GM12865 (cell line): ENCODE data around the gene KIF26B.
"Not testable (repeated sequence)": the region's sequence is repeated elsewhere in the genome, so short reads cannot be mapped to it uniquely, and the experiment has no call there.

Experiments
- DNase-seq: peaks from one replicate; pipeline ENCODE4 v3.0.0; 2010; ENCODE audit warnings: low read depth
- H3K4me3 ChIP-seq: 2 replicates; pipeline ENCODE4 v1.5.1; 2011; ENCODE audit warnings: mild to moderate bottlenecking, low read depth, low read length, control low read depth
- TF ChIP-seq, protein P1 (sequence below): IDR thresholded peaks from 2 replicates; pipeline ENCODE4 v1.5.1; 2011; ENCODE audit warnings: low read length, control low read depth, low read depth, inconsistent platforms; ENCODE audit not compliant: insufficient read depth; ENCODE audit errors: missing control alignments

KIF26B gene

DNA sequence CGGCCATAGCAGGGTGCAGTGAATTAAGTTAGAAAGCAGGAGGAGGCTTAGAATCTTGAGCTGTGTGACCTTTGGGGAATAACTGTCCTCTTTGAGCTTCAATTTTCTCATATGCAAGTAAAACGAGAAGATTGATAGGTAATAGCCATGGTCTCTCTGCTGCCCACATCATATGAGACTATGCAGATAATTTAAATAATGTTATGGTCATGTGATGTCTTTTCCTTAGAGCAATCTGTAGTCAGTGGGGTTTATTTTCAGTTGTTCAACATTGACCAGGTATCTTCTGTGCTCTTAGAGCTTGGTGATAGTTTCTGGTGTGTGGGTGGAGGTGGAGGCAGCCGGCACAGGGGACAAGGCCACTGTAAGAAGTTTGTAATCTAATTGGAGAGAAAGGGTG, 537.1 kb downstream of the KIF26B start:
- TF ChIP-seq, protein P1, sequence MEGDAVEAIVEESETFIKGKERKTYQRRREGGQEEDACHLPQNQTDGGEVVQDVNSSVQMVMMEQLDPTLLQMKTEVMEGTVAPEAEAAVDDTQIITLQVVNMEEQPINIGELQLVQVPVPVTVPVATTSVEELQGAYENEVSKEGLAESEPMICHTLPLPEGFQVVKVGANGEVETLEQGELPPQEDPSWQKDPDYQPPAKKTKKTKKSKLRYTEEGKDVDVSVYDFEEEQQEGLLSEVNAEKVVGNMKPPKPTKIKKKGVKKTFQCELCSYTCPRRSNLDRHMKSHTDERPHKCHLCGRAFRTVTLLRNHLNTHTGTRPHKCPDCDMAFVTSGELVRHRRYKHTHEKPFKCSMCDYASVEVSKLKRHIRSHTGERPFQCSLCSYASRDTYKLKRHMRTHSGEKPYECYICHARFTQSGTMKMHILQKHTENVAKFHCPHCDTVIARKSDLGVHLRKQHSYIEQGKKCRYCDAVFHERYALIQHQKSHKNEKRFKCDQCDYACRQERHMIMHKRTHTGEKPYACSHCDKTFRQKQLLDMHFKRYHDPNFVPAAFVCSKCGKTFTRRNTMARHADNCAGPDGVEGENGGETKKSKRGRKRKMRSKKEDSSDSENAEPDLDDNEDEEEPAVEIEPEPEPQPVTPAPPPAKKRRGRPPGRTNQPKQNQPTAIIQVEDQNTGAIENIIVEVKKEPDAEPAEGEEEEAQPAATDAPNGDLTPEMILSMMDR: no peak
- DNase-seq: no peak
- H3K4me3 ChIP-seq: no peak overlapping the region

DNA sequence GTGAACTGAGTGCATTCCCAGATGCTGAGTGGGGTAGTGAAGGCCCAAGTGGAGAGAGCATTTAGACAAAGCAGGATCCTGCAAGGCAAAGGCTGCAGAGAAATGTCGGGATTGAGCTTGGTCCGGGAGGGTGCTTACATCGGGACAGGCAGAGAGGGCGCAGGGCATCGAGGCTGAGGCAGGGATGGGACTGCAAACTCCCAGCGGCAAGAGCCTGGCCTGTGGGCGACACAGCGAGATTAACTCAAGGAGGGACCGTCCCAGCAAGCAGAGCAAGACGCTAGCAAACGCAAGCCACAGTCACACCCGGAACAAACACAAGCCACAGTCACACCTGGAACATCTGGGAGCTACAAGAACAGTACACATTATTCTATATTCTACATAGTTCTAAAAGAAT, 537.5 kb downstream of the KIF26B start:
- H3K4me3 ChIP-seq: no peak overlapping the region
- TF ChIP-seq, protein P1: no peak
- DNase-seq: no peak

DNA sequence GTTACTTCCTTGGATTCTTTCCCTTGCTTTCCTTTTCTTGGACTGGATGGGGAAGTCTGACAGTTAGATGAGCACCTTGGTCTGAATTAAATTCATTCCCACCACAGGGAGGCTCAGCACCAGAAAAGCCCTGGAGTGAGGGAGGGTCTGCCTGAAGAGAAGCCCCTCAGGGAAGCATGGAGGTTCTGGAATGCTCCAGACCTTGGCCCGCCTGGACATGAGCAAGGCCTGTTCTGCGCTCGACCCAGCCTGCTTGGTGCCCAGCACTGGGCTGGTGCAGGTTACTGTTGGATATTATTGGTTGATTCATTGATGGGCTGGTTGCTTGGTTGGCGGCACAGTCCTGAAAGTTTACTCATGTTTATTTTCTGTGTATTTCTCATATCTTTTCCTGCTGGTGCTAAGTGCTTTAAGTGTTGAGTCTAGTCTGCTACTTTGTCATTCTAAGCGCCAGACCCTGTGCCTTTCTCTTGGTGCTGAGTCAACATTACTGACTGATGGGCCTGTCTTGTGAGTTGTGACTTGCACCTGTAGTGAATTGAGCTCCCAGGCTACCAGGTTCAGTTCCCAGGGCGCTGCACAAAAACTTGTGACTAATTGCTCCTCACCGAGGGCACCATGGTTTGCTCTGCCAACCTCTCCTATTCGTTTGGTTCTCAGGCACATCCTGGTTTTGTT, 538.5 kb downstream of the KIF26B start:
- H3K4me3 ChIP-seq: no peak overlapping the region
- TF ChIP-seq, protein P1: no peak
- DNase-seq: no peak

GRCh38 chr1:245693941-245694752, 539.4 kb downstream of the KIF26B start:
- TF ChIP-seq, protein P1: no peak
- no peak for DNase-seq
- H3K4me3 ChIP-seq: no peak overlapping the region

DNA sequence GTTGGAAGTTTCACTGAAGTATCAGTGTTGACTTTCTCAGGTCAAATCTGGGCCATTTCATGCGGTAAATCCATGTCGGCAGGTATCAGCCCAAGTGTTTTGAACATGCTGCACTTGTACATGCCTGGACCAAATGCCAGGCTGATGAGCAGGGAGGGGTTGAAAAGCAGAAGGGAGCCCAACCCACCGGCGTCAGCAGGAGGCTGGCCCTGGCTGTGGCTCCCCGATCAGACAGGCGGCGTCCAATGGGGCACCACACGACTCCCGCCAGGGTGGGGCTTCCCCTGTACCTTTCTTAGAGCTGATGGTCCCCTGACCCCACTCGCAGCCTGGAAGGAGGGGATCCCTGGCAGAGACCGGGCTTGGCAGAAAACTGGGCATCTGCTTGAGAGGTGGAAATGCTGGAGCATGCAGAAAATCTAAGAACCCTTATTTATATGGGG, 540.0 kb downstream of the KIF26B start:
- no peak for DNase-seq
- H3K4me3 ChIP-seq: no peak overlapping the region
- TF ChIP-seq, protein P1: no peak

- DNase-seq: no peak
- no peak overlapping the region for H3K4me3 ChIP-seq
- TF ChIP-seq, protein P1: no peak
Measured at GRCh38 chr1:245695211-245695610, 540.4 kb downstream of the KIF26B start.

DNA sequence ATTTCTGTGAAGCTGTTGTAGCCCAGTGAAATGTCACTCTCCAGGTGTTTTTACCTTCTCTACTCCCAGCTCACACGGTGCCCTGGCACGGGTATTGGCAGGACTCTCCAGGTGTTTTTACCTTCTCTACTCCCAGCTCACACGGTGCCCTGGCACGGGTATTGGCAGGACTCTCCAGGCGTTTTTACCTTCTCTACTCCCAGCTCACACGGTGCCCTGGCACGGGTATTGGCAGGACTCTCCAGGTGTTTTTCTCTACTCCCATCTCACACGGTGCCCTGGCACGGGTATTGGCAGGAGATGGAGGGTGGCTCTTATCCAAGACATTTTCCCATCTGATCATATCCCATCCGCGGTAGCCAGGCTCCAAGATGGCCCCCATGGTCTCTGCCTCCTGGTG, 540.9 kb downstream of the KIF26B start:
- not testable (repeated sequence) for DNase-seq, H3K4me3 ChIP-seq
